Renal cortical epithelial cell (primary cell): ENCODE results near the gene KLHL30. TPM values are rescaled to one million over a fixed set of nuclear protein-coding genes. Genes with fewer than 3 reads are reported as not detected.

Experiments
- DNase-seq: peaks from one replicate; pipeline ENCODE4 v3.0.0-alpha.2; 2011; ENCODE audit warnings: low read depth
- total RNA-seq: library from RNA; depleted of rRNA; stranded (reverse); fragments of >200 nt; gene quantifications from 2 replicates; pipeline ENCODE4 v1.2.3, GENCODE V29; 2014

The KLHL30 gene
- total RNA-seq, 1 donor from 2014 or later, result 0.40 TPM

DNA sequence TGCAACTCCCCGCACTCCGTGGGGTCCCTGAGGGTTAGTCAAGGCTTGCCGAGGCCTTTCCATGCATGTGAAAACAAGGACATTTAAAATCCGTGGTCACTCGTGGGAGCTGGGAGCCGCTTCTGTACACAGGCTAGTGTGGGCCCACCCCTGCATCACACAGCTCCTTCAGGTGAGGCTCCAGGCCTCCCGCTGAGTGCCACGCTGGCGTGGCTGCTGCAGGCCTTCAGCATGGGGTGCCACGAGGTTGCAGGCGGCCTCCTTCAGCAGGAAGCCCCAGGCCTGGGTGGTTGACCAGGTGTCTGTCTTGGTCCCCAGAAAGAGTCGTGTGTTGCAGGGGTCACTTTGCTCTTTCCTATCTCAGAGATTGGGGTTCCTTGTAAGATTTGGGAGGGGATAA lies 6.6 kb downstream of the KLHL30 start:
- no peak for DNase-seq

GRCh38 chr2:238145851-238146250 lies 7.4 kb downstream of the KLHL30 start:
- DNase-seq, result no peak

- DNase-seq, result peak; percentile 64
Observed at GRCh38 chr2:238146884-238147544, 8.5 kb downstream of the KLHL30 start.

DNA sequence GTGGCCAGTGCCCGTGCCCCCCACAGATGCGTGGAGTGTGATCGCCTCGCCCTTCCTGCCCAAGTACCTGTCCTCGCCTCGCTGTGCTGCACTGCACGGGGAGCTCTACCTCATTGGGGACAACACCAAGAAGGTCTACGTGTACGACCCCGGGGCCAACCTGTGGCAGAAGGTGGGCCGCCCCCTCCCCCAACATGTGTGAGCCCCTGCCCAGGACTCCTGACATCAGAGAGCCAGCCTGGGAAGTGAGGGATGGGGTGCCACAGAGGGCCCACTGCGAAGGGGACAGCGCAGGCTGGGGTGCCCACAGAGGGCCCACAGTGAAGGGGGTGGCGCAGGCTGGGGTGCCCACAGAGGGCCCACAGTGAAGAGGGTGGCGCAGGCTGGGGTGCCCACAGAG lies 10.5 kb downstream of the KLHL30 start:
- DNase-seq, result no peak

- DNase-seq, result no peak
Observed at GRCh38 chr2:238149841-238150572, 11.5 kb downstream of the KLHL30 start.

GRCh38 chr2:238150686-238151085 lies 12.2 kb downstream of the KLHL30 start:
- DNase-seq, result no peak

DNA sequence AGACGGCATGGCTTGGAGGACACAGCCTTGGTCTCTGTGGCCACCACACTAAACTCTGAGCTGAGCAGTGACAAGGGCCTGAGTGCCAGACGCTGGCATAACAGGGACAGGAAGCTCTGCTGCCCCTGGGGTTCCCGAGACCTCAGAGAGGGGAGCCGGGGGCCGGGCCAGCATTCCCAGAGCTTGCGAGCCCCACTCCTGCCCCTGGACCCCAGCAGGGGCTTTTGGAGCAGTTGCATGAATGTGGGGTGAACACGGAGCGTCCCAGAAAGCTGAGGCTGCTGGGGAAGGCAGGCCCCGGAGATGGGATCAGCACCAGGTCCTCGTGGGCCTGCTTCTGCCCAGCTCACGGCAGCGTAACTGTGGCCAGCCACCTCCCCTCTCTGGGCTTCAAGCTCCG lies 12.7 kb downstream of the KLHL30 start:
- DNase-seq, result no peak

- no peak for DNase-seq
Observed at GRCh38 chr2:238151628-238152235, 13.3 kb downstream of the KLHL30 start.

GRCh38 chr2:238152771-238153688 lies 14.6 kb downstream of the KLHL30 start:
- DNase-seq, result no peak

DNA sequence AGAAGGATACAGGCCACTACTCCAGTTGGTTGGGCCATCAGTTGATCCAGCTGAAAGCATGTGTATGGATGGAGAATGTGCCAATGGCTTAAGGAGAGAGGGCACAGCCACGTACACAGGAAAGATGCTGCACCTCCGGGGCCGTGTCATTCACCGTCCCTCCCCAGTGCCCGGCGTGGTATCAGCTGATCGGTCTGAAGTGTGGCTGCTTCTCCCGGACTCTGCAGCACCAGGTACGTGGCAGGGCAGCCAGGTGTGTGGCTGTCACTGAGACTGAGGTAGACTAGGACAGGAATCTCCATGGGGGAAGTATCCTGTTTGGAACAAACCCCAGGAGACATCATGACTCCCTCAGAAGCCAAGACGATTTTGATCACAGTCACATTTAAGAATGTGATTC lies 16.1 kb downstream of the KLHL30 start:
- no peak for DNase-seq

DNA sequence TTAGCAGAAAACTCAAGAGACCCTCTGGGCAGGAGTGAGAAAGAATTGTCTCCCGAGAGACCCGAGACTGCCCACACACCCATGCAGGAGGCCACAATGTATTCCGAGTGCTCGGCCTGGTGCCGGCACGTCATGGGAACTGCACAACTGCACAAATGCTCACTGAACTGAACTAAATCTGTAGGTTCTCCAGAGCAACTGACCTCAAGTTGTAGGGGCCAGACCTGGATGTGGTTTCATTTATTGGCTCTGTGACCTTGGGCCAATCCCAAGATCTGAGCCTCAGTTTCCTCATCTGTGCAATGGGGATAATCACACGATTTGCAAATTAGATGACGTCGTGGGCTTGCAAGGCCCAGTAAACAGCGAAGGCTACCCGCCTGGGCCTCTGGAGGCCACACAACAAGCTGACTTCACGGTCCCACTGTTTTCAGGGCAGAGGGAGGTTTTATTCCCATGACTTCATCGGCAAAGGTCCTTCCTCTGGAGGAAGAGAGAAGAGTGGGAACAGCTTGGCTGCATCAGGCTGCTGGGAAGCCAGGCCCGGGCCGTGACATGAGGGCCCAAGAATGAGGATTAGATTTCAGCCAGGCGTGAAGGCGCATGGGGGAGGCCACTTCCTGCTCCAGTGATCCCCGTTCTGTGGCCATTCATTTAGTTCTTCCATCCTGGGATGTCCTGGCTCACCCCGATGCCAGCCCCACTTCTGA lies 16.7 kb downstream of the KLHL30 start:
- DNase-seq, result peak; percentile 96

GRCh38 chr2:238155761-238156694 lies 17.6 kb downstream of the KLHL30 start:
- DNase-seq, result peak; percentile 39

DNA sequence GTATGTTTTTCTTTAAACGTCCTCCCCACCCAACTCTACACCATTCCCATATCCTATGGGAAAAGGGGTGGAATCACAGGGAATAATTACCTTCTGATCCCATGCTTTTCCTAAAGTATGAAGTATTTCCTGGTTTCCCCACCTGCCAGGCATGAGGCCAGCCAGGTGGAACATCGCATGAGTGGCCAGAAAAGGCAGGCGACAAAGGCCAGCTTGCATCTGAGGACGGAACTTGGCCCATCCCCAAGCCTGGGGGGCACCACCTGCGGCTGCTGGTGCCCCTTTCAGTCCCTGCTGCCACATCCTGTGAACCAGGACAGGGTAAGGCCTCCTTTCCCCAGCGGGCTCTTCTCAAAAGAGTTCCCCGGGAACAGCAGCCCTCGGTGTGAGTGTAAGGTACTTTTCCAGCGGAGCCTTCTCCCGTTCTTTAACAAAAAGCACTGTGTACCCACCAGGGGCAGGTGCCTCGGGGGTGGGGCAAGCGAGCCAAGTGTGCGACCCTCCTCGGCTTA lies 19.1 kb downstream of the KLHL30 start:
- DNase-seq, result no peak

DNA sequence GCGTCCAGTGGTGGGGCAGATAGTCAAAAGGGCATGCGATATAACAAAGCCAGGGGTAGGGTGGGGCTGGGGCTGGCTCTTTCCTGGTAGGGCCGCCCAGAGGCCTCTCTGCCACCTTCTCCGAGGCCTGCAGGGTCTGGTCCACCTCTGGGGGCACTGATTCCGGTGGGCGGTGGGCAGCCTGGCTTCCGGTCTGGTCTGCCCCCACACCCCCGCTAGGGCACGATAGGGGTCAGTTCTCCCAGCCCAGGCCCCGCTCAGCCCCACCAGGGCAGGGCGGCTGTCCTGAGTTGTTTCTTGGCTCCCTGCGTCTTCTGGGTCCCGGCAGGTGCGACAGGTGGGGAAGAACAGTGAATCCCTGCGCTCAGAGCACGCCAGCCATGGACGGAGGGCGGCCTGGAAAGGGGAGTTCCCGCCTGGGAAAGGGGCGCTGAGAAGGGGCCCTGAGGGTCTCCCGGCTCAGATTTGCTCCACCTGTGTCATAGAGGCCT lies 19.6 kb downstream of the KLHL30 start:
- no peak for DNase-seq

- no peak for DNase-seq
Observed at GRCh38 chr2:238158509-238159070, 20.1 kb downstream of the KLHL30 start, which contains the start of gene ERFE. Gene ERFE (plus strand): TSS chr2:238158970. CDS start chr2:238159008, 38 bp downstream.

DNA sequence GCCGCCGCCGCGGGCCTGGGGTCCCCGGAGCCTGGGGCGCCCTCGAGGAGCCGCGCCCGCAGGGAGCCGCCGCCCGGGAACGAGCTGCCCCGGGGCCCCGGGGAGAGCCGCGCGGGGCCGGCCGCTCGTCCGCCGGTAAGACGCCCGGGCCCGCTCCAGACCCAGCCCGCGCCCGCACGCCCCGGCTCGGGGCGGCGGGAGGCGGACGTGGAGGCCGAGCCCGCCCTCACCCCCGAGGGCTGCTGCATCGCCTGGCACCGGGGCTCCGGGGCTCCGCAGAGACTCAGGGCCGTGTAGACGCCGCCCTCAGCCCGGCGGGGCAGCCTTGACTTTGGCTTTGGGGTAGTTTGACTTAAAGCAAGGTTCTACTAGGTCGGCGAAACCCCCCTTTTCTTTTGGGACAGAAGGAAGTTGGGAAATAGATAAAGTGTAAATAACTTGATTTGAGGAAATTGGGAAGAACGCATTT lies 20.6 kb downstream of the KLHL30 start:
- no peak for DNase-seq

GRCh38 chr2:238159661-238160205 lies 21.3 kb downstream of the KLHL30 start:
- DNase-seq, result no peak

DNA sequence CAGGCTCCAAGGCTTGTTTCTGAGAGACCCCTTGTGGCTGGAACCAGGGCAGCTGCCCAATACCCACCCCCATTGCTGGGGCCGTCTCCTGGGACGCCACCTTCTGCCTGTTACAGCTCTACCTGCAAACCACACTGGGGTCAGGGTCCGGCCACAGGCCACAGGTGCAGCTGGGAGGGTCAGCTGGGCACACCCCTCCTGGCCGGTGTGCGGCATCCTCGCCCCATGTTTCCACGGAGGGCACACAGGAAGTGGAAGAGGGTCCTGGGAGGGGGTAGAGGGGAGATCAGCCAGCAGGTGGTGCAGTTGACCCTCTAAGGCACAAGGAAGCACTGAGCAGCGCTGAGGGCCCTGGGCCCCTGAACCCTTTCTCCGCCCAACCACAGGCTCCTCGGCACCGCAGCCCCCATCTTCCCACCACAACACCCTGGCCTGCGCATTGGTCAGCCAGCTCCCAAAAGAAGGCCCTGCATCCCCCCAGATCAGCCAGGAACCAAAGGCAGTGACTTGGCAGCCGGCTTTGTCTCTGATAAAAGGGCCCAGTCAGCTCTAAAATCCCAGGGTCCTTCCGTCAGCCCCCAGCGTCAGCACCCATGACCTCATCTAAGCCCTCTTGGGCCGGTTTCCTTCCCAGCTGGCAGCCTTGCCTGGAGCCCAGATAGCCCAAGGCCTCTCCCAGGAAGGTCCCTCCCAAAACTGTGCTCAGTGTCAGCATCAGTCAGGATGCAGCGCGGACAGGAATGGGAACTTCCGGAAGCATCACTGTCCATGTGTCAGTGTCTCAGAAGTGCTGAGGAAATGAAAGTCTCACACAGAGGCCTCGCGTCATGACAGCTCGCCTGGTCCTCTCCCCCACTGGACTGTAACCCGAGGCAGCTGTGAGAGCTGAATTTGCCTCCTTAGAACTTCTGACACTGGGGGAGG lies 22.0 kb downstream of the KLHL30 start:
- DNase-seq, result no peak
